AG09309 (cell line): ENCODE data around the gene GTF3C1.

Experiments
- DNase-seq: peaks from one replicate; pipeline ENCODE4 v3.0.0-alpha.2; 2010; ENCODE audit warnings: low read depth
- H3K4me3 ChIP-seq: 2 replicates; pipeline ENCODE4 v1.5.1; 2011; ENCODE audit warnings: mild to moderate bottlenecking, low read depth, low read length, moderate library complexity; ENCODE audit not compliant: control insufficient read depth
- CTCF ChIP-seq: IDR thresholded peaks from 2 replicates; pipeline ENCODE4 v1.5.1; 2011; ENCODE audit warnings: mild to moderate bottlenecking, low read depth, low read length, inconsistent platforms; ENCODE audit not compliant: insufficient read depth, control insufficient read depth; ENCODE audit errors: missing control alignments

GTF3C1 gene

GRCh38 chr16:27474041-27474440, 75.7 kb downstream of the GTF3C1 start:
- TF ChIP-seq CTCF = no peak
- H3K4me3 ChIP-seq = no peak overlapping the region
- no peak for DNase-seq

- no peak overlapping the region for H3K4me3 ChIP-seq
- no peak for DNase-seq
- no peak for TF ChIP-seq CTCF
These were observed 76.4 kb downstream of the GTF3C1 start for GRCh38 chr16:27473101-27473900.

GRCh38 chr16:27472091-27473020, 77.4 kb downstream of the GTF3C1 start:
- no peak for DNase-seq
- H3K4me3 ChIP-seq = no peak overlapping the region
- no peak for TF ChIP-seq CTCF

- no peak for TF ChIP-seq CTCF
- H3K4me3 ChIP-seq = no peak overlapping the region
- DNase-seq = no peak
These were observed 78.1 kb downstream of the GTF3C1 start for GRCh38 chr16:27471661-27472060.

GRCh38 chr16:27470567-27471431, 78.9 kb downstream of the GTF3C1 start:
- no peak for DNase-seq
- H3K4me3 ChIP-seq = no peak overlapping the region
- no peak for TF ChIP-seq CTCF

DNA sequence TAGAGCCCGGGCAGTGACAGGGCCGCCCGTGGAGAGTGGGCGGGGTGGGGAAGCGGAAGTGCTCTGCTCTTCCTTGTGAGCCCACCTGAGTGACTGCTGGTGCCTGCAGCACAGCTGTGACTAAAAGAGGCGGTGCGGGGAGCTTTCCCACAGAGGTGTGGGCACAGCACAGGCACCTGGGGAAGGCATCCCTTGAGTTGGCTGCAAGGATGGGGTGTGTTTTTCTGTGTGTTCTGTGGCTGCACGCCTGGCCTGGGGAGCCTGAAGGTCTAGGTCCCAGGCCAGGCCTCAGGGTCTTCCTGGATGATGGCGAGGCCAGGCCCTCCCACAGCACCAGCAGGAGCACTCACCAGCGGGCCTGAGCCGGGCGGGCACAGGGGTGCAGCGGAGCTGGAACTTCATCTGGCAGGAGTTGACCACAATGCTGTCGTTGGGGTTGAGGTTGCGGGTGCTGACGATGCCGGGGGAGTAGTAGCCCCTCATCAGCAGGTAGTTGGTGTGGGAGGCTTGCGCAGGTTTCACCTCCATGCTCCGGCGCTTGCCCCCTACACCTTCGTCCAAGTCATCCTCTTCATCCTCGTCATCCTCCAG, 80.7 kb downstream of the GTF3C1 start:
- no peak for DNase-seq
- no peak for TF ChIP-seq CTCF
- H3K4me3 ChIP-seq = no peak overlapping the region
